Cortex of kidney (tissue), 1 donor: ENCODE results near the gene GHDC.
"Not testable (repeated sequence)": the region's sequence is repeated elsewhere in the genome, so short reads cannot be mapped to it uniquely, and the experiment has no call there.

Source experiments
- DNase-seq: peaks from one replicate; lab custom pipeline; 2025; lab: John Stamatoyannopoulos, UW

The GHDC gene

DNA sequence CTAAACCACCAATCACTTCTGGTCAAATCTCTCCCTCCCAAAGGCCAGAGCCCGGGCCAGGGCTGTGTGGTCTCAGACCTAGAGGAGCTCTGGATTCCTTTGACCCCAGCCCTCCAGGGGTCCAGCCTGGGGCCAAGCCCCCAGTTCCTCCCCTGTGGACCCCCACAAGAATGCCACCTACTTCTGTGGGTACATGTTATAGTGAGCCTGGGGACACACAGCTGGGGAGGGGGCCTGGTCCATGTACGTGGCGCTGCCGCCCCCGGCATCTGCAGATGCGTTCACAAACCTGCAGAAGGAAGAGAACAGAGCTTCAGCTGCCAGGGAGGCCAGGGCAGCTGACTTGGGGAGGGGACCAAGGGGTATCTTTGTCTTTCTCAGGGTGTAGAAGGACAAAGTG, 7.9 kb upstream of the GHDC start:
- DNase-seq: no peak

DNA sequence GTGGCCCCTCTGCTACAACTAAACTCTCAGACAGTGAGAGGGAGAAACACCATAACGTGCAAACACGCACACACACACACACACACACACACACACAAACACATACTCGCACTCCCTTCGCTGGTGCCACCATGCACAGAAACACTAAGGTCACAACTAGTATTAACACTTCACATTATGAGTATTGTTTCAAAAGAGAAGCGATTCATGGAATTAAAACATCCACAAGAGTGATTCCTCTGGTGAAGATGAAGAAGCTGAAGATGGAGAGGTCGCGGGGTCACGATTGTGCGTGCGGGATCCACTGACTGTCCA, 7.1 kb upstream of the GHDC start:
- DNase-seq: no peak

DNA sequence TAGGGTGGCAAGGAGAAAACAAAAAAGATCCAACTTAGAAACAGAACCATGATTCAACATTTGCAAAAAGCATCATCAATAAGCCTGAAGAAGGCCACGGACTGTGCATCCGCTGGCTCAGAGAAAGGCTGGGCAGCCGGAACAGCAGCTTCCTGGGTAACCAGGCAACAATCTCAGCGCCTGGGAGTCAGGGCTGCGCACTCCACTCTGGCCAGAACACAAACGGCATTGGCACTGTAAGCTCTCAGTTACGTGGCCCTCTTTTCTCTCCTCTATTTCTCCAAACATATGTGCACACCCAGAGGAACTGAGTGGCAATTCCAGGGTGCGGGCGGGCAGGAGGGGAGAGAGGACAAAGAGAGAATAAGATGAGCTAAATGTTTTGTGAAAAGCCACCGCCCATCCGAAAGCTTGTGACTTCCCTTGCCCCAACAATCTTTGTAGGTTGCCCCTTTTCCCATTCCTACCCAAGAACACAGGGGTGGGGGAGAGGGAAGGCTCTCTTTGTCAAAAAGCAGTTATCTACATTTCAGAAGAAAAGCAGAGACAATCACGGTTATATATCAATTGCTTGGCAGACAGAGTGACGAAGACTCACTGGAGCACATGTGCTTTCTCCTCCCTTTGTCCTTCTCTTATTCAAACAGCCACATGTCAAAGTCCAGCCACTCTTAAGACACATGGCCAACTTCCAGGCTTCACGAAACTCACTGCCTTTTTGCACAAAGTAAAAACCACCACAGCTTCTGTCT, 6.6 kb upstream of the GHDC start:
- no peak for DNase-seq

DNA sequence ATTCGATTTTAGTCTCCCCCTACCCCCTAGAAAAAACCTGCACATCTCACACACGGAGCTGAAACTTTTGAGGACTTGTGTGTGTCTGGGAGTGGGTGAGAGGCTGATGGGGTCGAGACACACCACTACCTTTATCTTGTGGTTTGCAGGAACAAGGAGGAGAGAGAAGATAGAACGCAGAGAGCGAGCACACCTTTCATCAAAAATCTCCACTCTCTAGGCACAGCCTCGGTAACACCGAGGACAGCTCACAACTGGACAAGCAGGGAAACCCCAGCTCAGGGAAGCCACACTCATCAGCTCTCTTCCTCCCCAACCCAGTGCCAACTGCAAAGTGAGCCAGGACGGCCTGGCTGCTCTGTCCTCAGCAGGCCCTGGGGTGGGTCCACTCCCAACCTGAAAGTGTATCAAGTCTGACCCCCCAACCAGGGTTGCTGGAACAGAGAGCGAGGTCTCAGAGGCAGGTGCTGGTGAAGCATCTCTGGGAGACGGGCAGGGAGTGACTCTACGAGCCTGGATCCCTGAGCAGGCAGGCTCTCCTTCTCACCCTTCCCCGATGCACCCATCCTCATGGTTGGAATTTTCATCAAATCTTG, 5.2 kb upstream of the GHDC start:
- no peak for DNase-seq

DNA sequence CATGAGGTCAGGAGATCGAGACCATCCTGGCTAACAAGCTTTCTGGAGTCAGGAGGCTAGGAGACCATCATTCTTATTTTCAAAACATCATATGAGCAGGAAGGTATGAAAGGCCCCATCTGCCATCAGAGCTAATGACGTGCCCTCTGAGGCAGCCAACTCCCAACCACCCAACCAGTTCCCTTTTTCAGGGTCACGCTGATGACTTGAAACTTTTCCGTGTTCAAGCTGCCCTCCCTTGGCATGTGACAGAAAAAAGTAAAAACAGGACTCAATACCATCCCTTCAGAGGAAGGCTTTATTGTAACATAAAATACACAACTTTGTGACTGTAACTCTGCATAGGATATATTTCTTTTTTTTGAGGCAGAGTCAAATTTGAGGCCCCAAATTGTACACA, 4.6 kb upstream of the GHDC start:
- no peak for DNase-seq

DNA sequence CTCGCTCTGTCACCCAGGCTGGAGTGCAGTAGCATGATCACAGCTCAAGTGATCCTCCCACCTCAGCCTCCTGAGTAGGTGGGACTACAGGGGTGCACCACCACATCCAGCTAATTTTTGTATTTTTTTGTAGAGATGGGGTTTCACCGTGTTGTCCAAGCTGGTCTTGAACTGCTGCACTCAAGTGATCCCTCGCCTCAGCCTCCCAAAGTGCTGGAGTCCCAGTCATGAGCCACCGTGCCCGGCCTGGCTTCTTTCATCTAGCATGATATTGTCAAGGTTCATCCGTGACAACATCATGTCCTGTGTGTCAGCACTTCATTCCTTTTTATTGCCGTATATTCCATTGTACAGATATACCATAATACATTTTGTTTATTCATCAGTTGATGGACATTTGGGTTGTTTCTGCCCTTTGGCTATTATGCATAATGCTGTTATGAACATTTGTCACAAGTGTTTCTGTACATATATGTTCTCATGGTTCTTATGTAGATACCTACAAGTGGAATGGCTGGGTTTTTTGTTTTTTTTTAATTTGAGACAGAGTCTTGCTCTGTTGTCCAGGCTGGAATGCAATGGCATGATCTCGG, 3.4 kb upstream of the GHDC start:
- DNase-seq: no peak

DNA sequence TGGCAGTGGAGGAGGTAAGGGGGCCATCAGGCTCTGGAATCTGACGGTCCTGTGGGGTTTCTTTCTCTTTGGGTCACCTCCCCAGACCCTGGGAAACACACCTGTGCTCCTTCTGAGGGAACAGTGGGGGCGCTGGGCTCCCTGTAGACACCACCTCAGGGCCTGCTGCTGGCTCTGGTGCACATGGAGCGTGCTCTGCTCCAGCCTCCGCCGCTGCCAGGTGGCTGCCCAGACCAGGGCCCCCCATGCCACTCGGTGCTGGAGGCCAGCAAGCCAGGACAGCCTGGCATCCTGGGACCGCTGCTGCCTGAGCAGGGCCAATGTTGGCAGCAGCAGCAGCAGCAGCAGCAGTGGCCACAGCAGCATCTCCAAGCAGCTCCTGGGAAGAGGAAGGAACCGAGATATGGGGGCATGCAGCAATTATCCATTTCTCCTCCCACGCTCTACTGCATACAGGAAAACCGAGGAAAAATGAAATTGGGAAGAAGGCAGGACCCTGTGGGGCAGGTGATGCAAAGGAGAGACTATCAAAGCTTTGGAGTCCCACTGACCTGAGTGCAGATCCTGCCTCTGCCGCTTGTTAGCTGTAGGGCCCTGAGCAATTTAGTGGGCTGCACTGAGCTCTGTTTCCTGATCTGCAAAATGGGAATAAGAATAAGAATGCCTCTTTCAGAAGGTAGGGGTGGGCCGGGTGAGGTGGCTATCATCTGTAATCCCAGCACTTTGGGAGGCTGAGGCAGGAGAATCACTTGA, 902 bp downstream of the GHDC start:
- no peak for DNase-seq

DNA sequence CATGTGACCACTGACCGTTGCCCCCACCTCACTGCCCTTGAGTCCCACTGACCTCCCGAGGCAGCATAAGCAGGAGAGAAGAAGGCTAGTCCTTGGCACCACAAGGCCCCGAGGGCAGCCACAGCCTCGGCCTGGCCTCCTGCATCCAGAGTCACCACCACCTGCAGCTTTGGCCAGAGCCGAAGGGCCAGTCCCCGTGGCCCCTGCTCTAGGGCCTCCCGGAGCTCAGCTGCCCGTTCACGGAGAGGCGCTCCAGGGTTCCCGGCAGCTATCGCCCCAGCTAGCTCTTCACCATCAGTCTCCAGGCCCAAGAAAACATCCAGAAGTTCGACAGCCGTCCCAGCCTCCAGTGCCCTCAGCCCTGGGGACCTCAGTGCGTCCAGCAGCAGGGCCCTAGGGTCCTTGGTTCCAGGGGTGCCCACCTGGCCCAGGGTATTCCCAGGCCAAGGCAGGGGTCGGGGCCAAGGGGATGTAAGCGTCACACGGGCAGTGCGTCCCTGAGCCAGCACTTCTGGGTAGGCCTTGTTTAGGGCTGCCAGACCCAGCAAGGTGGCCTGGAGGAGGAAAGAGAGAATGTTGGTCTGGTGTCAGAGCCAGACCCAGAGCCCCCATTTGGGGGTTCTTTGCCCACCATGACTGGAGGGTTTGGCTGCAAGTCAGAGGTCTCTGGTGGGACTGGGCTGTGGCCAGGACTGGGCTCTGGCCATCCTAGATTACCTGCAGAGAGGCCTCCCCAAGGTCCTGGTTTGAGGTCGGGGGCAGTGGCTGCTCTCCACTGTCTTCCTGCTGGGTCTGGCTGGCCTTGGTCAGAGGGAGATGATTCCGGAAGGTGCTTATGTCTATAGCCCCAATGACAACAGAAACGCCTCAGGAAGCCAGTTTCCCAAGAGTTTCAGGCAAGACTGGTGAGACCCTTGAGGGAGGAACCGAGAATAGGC, 1.8 kb downstream of the GHDC start:
- no peak for DNase-seq

DNA sequence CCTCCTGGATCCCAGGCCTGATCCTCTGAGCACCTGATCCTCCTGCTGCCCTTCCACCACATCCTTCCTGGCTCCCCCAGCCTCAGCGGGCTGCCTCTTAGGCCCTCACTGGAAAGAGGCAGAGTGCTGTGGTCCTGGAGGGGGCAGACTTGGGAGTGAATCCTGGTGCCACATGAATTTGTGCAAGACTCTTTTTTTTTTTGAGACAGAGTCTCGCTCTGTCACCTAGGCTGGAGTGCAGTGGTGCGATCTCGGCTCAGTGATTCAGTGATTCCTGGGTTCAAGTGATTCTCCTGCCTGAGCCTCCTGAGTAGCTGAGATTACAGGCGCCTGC, 3.1 kb downstream of the GHDC start:
- DNase-seq: no peak

DNA sequence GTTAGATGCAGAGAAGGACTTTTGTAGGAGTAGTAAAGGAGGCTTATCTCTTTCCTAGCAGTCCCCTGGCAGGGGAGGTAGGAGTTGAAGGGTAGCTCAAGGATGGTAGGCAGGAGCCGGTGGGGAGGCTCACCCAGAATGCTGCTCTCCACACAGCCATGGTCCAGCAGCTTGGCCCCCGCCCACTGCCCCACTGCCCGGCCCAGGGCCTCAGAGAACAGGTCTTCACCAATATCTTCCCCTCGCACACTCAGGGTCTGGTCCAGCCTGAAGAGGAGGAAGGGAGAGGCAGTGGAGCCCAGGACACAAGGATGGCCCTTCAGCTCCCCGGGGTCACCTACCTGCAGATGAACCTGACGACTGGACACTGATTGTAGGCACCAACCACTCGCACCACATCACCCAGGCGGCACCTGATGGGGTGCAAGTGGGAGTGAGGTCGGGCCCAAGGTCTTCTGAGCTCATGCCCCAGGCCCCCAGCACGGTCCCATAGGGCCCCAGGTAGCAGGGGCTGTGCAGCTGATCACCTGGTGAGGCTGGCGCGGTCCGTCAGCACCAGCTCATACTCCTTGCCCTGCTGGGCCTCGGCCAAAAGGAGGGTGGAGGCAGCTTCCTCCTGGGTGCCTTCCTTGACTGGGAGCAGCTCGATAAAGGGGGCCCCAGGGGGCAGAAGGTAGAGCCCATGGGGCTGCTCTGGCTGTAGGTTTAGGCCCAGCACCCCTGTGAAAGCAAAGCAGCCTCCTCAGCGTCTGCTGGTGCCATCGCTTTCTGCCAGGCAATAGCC, 3.6 kb downstream of the GHDC start:
- no peak for DNase-seq

DNA sequence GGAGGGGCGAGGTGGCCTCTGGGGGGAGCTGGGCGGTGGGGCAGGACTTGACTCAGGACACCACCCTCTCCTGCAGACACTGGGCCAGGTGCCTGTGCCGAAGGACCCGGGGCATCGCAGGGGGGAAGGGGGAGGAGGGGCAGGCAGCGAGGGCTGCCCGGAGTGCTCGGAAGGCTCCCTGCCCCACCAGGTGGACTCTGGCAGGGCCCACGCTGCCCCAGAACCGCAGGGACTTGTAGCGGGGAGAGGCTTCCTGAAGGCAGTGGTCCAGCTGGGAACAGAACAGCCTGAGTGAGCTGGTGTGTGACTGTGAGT, 4.7 kb downstream of the GHDC start:
- no peak for DNase-seq

DNA sequence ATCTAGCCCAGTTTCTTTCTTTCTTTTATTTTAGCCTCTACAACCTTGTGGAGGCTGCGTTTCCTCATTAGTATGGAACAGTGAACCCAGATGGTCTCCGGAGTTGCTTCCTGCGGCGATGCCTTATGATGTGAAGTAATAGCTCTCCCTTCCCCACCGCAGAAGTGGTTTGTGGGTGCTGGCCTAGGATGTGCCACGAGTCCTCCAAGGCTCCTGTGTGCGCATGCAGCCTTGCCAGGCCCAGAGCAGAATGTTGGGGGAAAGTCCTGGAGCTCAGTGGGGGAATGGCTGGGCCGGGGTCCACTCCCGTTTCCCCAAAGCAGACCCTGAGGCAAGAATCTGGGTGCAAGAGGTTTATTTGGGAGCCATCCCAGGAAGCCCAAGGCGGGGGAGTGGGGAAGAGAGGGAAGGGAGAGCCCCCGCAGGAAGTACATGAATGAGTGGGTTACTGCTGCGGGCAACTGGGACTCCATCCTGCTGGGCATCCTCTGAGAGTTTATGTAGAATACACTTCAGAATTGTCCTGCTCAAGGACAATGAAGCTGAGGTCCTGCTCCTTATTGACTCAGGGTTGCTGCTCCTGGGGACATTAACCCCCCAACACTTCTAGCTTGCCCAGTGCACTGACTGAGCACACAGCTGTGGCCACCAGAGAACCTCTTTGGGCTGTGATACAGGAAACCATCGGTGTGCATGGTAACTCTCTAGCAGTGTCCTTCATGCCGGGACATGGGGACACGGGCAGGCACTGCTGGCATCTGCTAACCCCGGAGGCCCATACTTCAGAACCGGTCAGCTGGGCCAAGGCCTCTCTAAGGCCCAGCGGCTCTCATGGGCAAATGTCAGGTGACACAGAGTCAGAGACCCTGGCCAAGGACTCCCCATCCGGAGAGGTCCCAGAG, 5.3 kb downstream of the GHDC start:
- DNase-seq: no peak

DNA sequence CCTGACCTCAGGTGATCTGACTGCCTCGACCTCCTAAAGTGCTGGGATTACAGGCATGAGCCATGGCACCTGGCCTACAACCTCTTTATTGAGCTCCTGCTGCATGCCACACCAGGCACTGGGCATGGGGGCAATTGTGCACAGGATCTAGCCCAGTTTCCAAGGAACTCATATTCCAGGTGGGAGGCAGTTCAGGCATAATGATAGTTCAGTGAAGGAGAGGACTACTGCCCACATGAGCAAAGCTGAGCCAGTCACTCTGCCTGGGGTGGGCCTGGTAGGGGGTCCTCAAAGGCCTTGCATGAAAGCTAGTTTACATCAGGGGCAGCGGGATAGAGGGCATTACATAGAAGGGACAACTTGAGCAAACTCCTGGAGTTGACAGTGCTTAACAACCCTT, 6.5 kb downstream of the GHDC start:
- no peak for DNase-seq

DNA sequence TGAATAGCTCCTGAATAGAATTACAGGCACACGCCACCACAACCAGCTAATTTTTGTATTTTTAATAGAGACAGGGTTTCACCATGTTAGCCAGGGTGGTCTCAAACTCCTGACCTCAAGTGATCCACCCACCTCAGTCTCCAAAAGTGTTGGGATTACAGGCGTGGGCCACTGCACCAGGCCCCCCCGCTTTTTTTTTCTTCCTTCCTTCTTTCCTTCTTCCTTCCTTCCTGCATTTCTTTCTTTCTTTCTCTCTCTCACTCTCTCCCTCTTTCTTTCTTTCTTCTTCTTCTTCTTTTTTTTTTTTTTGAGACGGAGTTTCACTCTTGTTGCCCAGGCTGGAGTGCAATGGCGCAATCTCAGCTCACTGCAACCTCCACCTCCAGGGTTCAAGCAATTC, 8.1 kb downstream of the GHDC start:
- DNase-seq: not testable (repeated sequence)

DNA sequence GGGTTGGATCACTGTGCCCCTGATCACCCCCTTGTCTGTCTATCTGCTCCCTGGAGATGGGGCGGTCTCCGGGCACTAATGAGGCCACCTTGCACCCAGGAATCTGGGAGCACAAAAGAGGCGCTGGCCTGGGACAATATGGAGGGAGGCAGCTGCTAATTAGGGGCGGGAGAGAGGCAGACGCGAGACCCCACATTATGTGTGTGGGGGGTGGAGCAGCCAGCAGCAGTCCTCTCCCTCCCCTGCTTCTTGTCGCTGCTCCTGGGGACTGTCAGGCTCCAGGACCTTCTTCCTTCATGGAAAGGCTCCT, 8.7 kb downstream of the GHDC start:
- no peak for DNase-seq

DNA sequence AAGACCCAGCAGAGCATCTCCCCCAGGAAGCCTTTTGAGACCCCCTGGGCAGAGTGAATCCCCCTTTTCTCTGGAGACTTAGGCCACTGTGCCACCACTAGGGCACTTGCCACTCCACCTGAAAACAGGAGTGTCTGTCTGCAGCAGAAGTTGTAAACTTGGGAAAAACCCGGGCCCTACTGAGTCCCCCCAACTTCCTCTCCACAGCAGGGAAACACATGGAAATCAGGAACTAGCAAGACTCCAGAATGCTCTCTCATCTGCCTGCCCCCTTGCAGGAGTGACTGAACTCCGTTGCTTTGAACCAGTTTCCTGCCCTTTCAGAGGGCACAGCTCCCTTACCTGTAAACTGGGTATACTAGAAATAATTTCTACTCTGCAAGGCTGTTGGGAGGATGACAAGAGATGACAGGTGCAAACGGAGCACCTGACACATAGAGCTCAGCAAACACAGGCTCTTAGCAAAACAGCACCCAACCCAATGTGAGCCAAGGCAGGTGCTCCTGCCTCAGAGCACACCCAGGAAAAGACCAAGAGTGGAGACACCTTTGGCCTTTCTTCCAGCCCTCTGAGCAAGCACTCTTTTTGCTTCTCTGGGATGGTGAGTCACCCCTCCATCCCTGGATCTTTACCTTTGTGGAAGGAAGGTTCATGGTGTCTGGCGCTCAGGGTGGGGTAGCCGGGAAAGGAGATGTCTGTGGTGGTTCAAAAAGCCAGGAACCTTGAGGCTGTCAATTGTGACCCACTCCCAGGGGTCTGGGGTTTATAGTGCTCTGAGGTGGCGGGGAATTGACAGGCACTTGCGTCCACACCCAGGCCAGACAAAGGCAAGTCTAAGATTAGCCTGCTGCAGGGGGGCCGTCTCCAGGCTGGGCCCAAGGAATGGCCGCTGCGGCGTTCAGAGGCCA, 9.3 kb downstream of the GHDC start, which contains the start of gene HCRT:
TSS of gene HCRT (minus strand) at position 740 of the 908 bp plus-strand sequence. CDS start at position 653, 87 bp downstream.
- DNase-seq: no peak

DNA sequence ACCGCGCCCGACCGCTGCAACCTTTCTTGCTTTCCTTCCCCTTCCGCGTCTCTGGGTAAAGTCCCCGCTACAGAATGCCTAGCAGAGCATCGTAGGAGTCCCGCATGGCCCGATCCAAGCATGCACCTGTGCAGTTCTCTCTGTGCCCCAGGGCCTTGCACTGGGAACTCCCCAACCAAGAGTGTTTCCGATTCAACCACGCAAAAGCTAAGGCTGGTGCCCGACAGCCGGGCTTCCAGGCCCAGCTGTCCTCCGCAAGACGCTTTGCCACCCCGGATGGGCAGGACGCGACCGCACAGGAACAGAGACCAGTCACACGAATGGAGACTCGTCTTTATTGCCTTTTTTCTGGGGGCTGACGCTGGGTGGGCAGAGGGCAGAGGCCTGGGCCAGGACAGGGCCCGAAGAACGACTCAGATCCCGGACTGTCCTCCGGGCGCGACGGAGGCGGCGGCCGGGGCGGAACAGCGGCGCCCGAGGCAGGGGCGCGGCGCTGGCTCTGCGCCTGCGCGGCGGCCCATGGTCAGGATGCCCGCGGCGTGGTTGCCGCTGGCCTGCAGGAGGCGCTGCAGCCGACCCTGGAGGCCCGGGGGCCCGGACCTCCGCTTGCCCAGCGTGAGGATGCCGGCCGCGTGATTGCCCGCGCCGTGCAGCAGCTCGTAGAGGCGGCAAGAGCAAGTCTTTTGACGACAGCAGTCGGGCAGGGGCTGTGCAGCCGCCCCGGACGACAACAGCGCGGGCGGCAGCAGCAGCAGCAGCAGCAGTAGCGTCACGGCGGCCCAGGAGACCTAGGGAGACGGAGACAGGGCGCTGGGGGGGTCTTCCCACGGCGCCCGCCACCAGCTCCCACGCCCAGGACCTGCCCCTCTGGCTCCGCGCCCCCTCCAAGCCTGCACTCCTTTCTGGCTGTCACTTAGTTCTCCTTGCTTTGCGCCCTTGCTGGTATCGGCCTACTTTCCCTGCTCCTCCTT, 10.3 kb downstream of the GHDC start:
- DNase-seq: no peak
